ENCODE results near the gene PPP6R1.
A peak's percentile ranks its signal among the peaks of the same experiment; 100 is the strongest.

Gene PPP6R1

GRCh38 chr19:55258828-55259539, at the start of gene PPP6R1:
TSS of gene PPP6R1 (minus strand) at chr19:55259017. CDS start at chr19:55247103, 11,914 bp downstream.
- DNase-seq = peak; percentile 96

GRCh38 chr19:55308281-55308680, 49.5 kb upstream of the PPP6R1 start:
- no peak for DNase-seq

- DNase-seq = no peak
Measured at GRCh38 chr19:55306712-55307111, 47.9 kb upstream of the PPP6R1 start.

GRCh38 chr19:55305983-55306562, 47.3 kb upstream of the PPP6R1 start:
- DNase-seq = no peak

- DNase-seq = no peak
Measured at GRCh38 chr19:55305491-55305890, 46.7 kb upstream of the PPP6R1 start.

- no peak for DNase-seq
Measured at GRCh38 chr19:55304980-55305379, 46.2 kb upstream of the PPP6R1 start.

GRCh38 chr19:55304279-55304978, 45.6 kb upstream of the PPP6R1 start:
- no peak for DNase-seq

GRCh38 chr19:55303477-55303876, 44.7 kb upstream of the PPP6R1 start:
- no peak for DNase-seq

GRCh38 chr19:55302318-55302703, 43.5 kb upstream of the PPP6R1 start:
- no peak for DNase-seq

- DNase-seq = peak; percentile 20
Measured at GRCh38 chr19:55301459-55302317, 42.9 kb upstream of the PPP6R1 start.

GRCh38 chr19:55300886-55301458, 42.2 kb upstream of the PPP6R1 start:
- no peak for DNase-seq

GRCh38 chr19:55299991-55300390, 41.2 kb upstream of the PPP6R1 start:
- no peak for DNase-seq

GRCh38 chr19:55297267-55297666, 38.5 kb upstream of the PPP6R1 start:
- no peak for DNase-seq

- DNase-seq = no peak
Measured at GRCh38 chr19:55289117-55289796, 30.4 kb upstream of the PPP6R1 start.

- no peak for DNase-seq
Measured at GRCh38 chr19:55287361-55288079, 28.7 kb upstream of the PPP6R1 start.

GRCh38 chr19:55285229-55285890, 26.5 kb upstream of the PPP6R1 start:
- no peak for DNase-seq

GRCh38 chr19:55284405-55285058, 25.7 kb upstream of the PPP6R1 start:
- DNase-seq = no peak

GRCh38 chr19:55283548-55284377, 24.9 kb upstream of the PPP6R1 start, which contains the start of gene BRSK1:
TSS of gene BRSK1 (plus strand) at chr19:55283997. CDS start at chr19:55284443, 446 bp downstream.
- no peak for DNase-seq
